IMR-90 (cell line): ENCODE results near the gene TULP4. TPM values are rescaled to one million over a fixed set of nuclear protein-coding genes. Genes with fewer than 3 reads are reported as not detected.

Experiments used
- ATAC-seq: fragments of 200-7000 bp; cut with Tn5 transposase; 2 replicates; pipeline ENCODE4 v1.9.1; 2020; ENCODE audit warnings: low read depth, mild to moderate bottlenecking, moderate library complexity
- BruUV-seq: library from RNA; stranded (reverse); fragments of 400-500 nt; replicated peaks from 2 replicates; lab custom pipeline; 2021; lab: Mats Ljungman, UMichigan
- CTCF ChIA-PET: fragments of 300-600 bp; formaldehyde crosslinking; extraction: SDS; loops from one replicate; lab custom pipeline; 2021; ENCODE audit warnings: antibody characterized with exemption; lab: Yijun Ruan, JAX
- POLR2A ChIA-PET: fragments of 300-600 bp; sonication (Branson Sonifier 250); formaldehyde crosslinking; loops from one replicate; lab custom pipeline; 2022; ENCODE audit warnings: antibody characterized with exemption; ENCODE audit not compliant: unreplicated experiment; lab: Charles Lee
- DNase-seq: peaks from one replicate; pipeline ENCODE4 v3.0.0; 2013
- H2AFZ ChIP-seq: replicated peaks from 2 replicates; pipeline ENCODE3; 2013; ENCODE audit warnings: low read length, mild to moderate bottlenecking; ENCODE audit not compliant: poor library complexity
- H2AK5ac ChIP-seq: 2 replicates; pipeline ENCODE4 v1.6.1; 2013; ENCODE audit warnings: low read depth, low read length, inconsistent platforms
- H2AK9ac ChIP-seq: replicated peaks from 2 replicates; pipeline ENCODE3; 2013; ENCODE audit warnings: mild to moderate bottlenecking, low read depth, low read length, moderate library complexity; ENCODE audit not compliant: poor library complexity
- H2BK120ac ChIP-seq: 2 replicates; pipeline ENCODE4 v1.6.1; 2013; ENCODE audit warnings: low read depth, low read length, inconsistent platforms
- H2BK15ac ChIP-seq: 3 replicates; pipeline ENCODE4 v1.6.1; 2013; ENCODE audit warnings: low read depth, low read length, inconsistent platforms
- H2BK20ac ChIP-seq: 2 replicates; pipeline ENCODE4 v1.6.1; 2013; ENCODE audit warnings: low read depth, mild to moderate bottlenecking, inconsistent platforms, low read length, moderate library complexity
- H2BK5ac ChIP-seq: 2 replicates; pipeline ENCODE4 v1.6.1; 2013; ENCODE audit warnings: mild to moderate bottlenecking, low read depth, low read length, inconsistent platforms; ENCODE audit not compliant: poor library complexity, severe bottlenecking
- H3K14ac ChIP-seq: replicated peaks from 2 replicates; pipeline ENCODE4 v1.6.1; 2013; ENCODE audit warnings: low read depth, low read length, inconsistent platforms
- H3K18ac ChIP-seq: 2 replicates; pipeline ENCODE4 v1.6.1; 2013; ENCODE audit warnings: low read depth, low read length, control low read depth
- H3K23ac ChIP-seq: 2 replicates; pipeline ENCODE4 v1.6.1; 2013; ENCODE audit warnings: low read depth, low read length, inconsistent platforms
- H3K27ac ChIP-seq: 2 replicates; pipeline ENCODE4 v1.5.1; 2013; ENCODE audit warnings: mild to moderate bottlenecking, control low read depth, low read length; ENCODE audit not compliant: insufficient read depth
- H3K27me3 ChIP-seq: 2 replicates; pipeline ENCODE4 v1.6.1; 2013; ENCODE audit warnings: low read length; ENCODE audit not compliant: control insufficient read depth, insufficient read depth
- H3K36me3 ChIP-seq: 2 replicates; pipeline ENCODE4 v1.6.1; 2013; ENCODE audit warnings: low read length, mixed read lengths; ENCODE audit not compliant: control insufficient read depth, insufficient read depth
- H3K4ac ChIP-seq: 2 replicates; pipeline ENCODE4 v1.6.1; 2013; ENCODE audit warnings: low read depth, low read length, inconsistent platforms
- H3K4me1 ChIP-seq: 2 replicates; pipeline ENCODE4 v1.6.1; 2013; ENCODE audit warnings: low read length, mixed read lengths; ENCODE audit not compliant: control insufficient read depth, insufficient read depth
- H3K4me2 ChIP-seq: 2 replicates; pipeline ENCODE4 v1.6.1; 2013; ENCODE audit warnings: low read depth, mild to moderate bottlenecking, control low read depth, low read length, moderate library complexity
- H3K4me3 ChIP-seq: 2 replicates; pipeline ENCODE4 v1.5.1; 2013; ENCODE audit warnings: low read depth, mild to moderate bottlenecking, control low read depth, low read length, moderate library complexity; ENCODE audit not compliant: insufficient read depth
- H3K56ac ChIP-seq: 2 replicates; pipeline ENCODE4 v1.6.1; 2013; ENCODE audit warnings: low read length, inconsistent platforms; ENCODE audit not compliant: insufficient read depth; ENCODE audit errors: extremely low read depth
- H3K79me1 ChIP-seq, 2 experiments: 2 replicates each; pipeline ENCODE4 v1.6.1; 2013; ENCODE audit warnings: low read length in 2 of 2, inconsistent platforms in 1 of 2, low read depth in 1 of 2
- H3K9ac ChIP-seq: 2 replicates; pipeline ENCODE4 v1.6.1; 2013; ENCODE audit warnings: low read depth, low read length, control low read depth
- H3K9me1 ChIP-seq: 2 replicates; pipeline ENCODE4 v1.6.1; 2013; ENCODE audit warnings: low read length, inconsistent platforms; ENCODE audit not compliant: insufficient read depth
- H3K9me3 ChIP-seq: 2 replicates; pipeline ENCODE4 v1.6.1; 2013; ENCODE audit warnings: low read length; ENCODE audit not compliant: control insufficient read depth, insufficient read depth
- H4K20me1 ChIP-seq: 2 replicates; pipeline ENCODE4 v1.6.1; 2013; ENCODE audit warnings: low read length, inconsistent platforms; ENCODE audit not compliant: insufficient read depth
- H4K5ac ChIP-seq: 2 replicates; pipeline ENCODE4 v1.6.1; 2013; ENCODE audit warnings: mild to moderate bottlenecking, low read depth, low read length, control low read depth
- H4K8ac ChIP-seq, 2 experiments: 2 replicates each; pipeline ENCODE4 v1.6.1; 2013; ENCODE audit warnings: low read depth in 2 of 2, low read length in 2 of 2, control low read depth in 1 of 2, inconsistent platforms in 1 of 2
- H4K91ac ChIP-seq: 2 replicates; pipeline ENCODE4 v1.6.1; 2013; ENCODE audit warnings: low read depth, low read length, inconsistent platforms; ENCODE audit not compliant: insufficient read depth
- BHLHE40 ChIP-seq: fragments of 150-350 bp; IDR thresholded peaks from 2 replicates; pipeline ENCODE4 v1.6.1; 2016; ENCODE audit warnings: mild to moderate bottlenecking, low read depth, low read length
- CHD1 ChIP-seq: IDR thresholded peaks from 2 replicates; pipeline ENCODE4 v1.6.1; 2012; ENCODE audit warnings: low read depth, low read length, improper control_type of control experiment
- MAFK ChIP-seq: IDR thresholded peaks from 2 replicates; pipeline ENCODE4 v1.6.1; 2012; ENCODE audit warnings: low read depth, low read length, improper control_type of control experiment
- MXI1 ChIP-seq: IDR thresholded peaks from 2 replicates; pipeline ENCODE4 v1.6.1; 2012; ENCODE audit warnings: low read depth, mild to moderate bottlenecking, low read length, moderate library complexity, borderline replicate concordance
- NFE2L2 ChIP-seq: fragments of 150-350 bp; IDR thresholded peaks from 2 replicates; pipeline ENCODE4 v1.6.1; 2016; ENCODE audit warnings: low read depth, mild to moderate bottlenecking, low read length
- POLR2A ChIP-seq: IDR thresholded peaks from 2 replicates; pipeline ENCODE4 v1.6.1; 2012; ENCODE audit warnings: mild to moderate bottlenecking, low read depth, low read length
- RFX5 ChIP-seq: IDR thresholded peaks from 2 replicates; pipeline ENCODE4 v1.8.0; 2012; ENCODE audit warnings: low read depth, mild to moderate bottlenecking, low read length, moderate library complexity
- SMC3 ChIP-seq: fragments of 150-350 bp; IDR thresholded peaks from 2 replicates; pipeline ENCODE4 v1.6.1; 2016; ENCODE audit warnings: low read depth, mild to moderate bottlenecking, antibody characterized with exemption, low read length, moderate library complexity
- WGBS, 2 experiments: methylation state at CpG; one replicate each; pipeline versions ENCODE4 v1.1.5 to v1.1.7; 2013; ENCODE audit warnings: missing lambda C conversion rate in 2 of 2; ENCODE audit not compliant: insufficient read length in 1 of 2; ENCODE audit errors: extremely low coverage in 2 of 2; 5-methylcytosine and 5-hydroxymethylcytosine counted together
- dilution Hi-C: fragments of 300-500 bp; cut with HindIII; formaldehyde crosslinking; loops from one replicate; pipeline ENCODE4 v1.14.3; 2018; ENCODE audit warnings: low sequenced_read_pairs; ENCODE audit not compliant: unreplicated experiment
- in situ Hi-C: fragments of 300-500 bp; cut with MboI; formaldehyde crosslinking; loops from 3 replicates; pipeline ENCODE4 v1.14.3; 2019; ENCODE audit warnings: low sequenced_read_pairs, inconsistent platforms, mixed read lengths
- intact Hi-C: fragments of 100-400 bp; cut with micrococcal nuclease; formaldehyde crosslinking; loops from 2 replicates; pipeline ENCODE4 v1.10.0; 2022
- polyA plus RNA-seq, 3 experiments: library from polyadenylated mRNA; depleted of rRNA; stranded (reverse); fragments of >200 nt; gene quantifications; 2 replicates each; pipeline ENCODE4 v1.2.3, GENCODE V29; 2012; ENCODE audit warnings: low replicate concordance in 1 of 3
- total RNA-seq: library from RNA; depleted of rRNA; stranded (reverse); fragments of >200 nt; gene quantifications from 2 replicates; pipeline ENCODE4 v1.2.3, GENCODE V29; 2012

TULP4 gene
- total and polyA plus RNA-seq, 2 of the 4 experiments (the other 2 are of a cell fraction): 8.1 to 30.6 TPM

DNA sequence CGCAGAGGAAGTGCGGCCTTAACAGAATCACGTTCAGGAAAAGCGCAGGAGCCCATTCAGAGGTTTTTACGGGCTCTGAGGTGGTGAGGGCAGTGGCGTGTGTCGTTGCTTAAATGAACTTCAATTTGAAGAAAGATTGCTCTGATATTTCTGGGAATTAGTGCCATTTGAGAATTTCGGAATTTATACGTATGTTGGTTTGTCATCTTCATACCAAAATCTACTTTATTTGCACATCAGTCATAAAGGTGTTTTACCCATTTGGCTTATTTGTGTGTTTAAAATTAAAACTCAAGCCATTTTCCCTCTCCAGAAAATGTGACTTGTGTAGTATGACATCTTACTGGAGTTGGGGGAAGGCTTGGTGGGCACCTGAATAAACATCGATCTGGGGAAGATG lies 48.1 kb upstream of the TULP4 start:
- ATAC-seq (no peak), DNase-seq (no peak)
- no peak overlapping the region for H3K56ac ChIP-seq
- H3K4me1 ChIP-seq: no peaks in the 10 kb centered on the region
- H3K4me3 ChIP-seq: no peak overlapping the region
- peaks cover 3% of the 10 kb centered on the region; the same call in 1 of the 2 replicates for H3K36me3 ChIP-seq
- H2BK15ac ChIP-seq: no peak overlapping the region
- TF ChIP-seq MAFK (no peak), SMC3 (no peak), POLR2A (no peak), NFE2L2 (no peak), CHD1 (no peak), BHLHE40 (no peak), MXI1 (no peak), RFX5 (no peak)
- peaks cover 16% of the 10 kb centered on the region; the same call in 1 of the 2 replicates for H3K9me1 ChIP-seq
- intact Hi-C loops (no loop called here), in situ Hi-C loops (no loop called here), dilution Hi-C loops (no loop called here)
- H3K9ac ChIP-seq: no peak overlapping the region
- no peak overlapping the region for H2BK120ac ChIP-seq
- no peak overlapping the region for H3K4me2 ChIP-seq
- CTCF ChIA-PET: no interaction called here
- H3K23ac ChIP-seq: no peak overlapping the region
- no peak overlapping the region for H3K4ac ChIP-seq
- 87% methylated on average over 3 of the region's 10 CpGs; no CpG with 5 or more reads in 1 of the 2 experiments for WGBS, 2 experiments
- POLR2A ChIA-PET: no interaction called here
- H3K18ac ChIP-seq: no peak overlapping the region
- no peak overlapping the region for H3K27ac ChIP-seq
- H2AK9ac ChIP-seq: no peak overlapping the region
- H4K8ac ChIP-seq: no peak overlapping the region
- no peak overlapping the region for H2BK20ac ChIP-seq
- no TSS peak for BruUV-seq
- no peak overlapping the region for H2AK5ac ChIP-seq
- H3K27me3 ChIP-seq: no peaks in the 10 kb centered on the region
- no peak overlapping the region for H2AFZ ChIP-seq
- peaks cover 9% of the 10 kb centered on the region for H4K20me1 ChIP-seq
- no peak overlapping the region for H3K14ac ChIP-seq
- H4K91ac ChIP-seq: no peak overlapping the region
- H3K9me3 ChIP-seq: no peaks in the 10 kb centered on the region
- no peak overlapping the region for H2BK5ac ChIP-seq
- no peak overlapping the region for H4K5ac ChIP-seq
- peaks cover 15 to 52% of the 10 kb centered on the region in 2 experiments for H3K79me1 ChIP-seq
